ENCODE measurements around the gene BCL6B.
A peak's percentile ranks its signal among the peaks of the same experiment; 100 is the strongest.

Gene BCL6B

GRCh38 chr17:7060165-7060891 lies 37.5 kb downstream of the BCL6B start:
- DNase-seq (ENCODE audit: low read depth), result peak; percentile 92

GRCh38 chr17:7063518-7064094 lies 40.8 kb downstream of the BCL6B start:
- no peak for DNase-seq (ENCODE audit: low read depth)

GRCh38 chr17:7064261-7064660 lies 41.4 kb downstream of the BCL6B start:
- DNase-seq (ENCODE audit: low read depth), result no peak

GRCh38 chr17:7067198-7067597 lies 44.3 kb downstream of the BCL6B start:
- no peak for DNase-seq (ENCODE audit: low read depth)

GRCh38 chr17:7068268-7068667 lies 45.4 kb downstream of the BCL6B start:
- DNase-seq (ENCODE audit: low read depth), result no peak

- no peak for DNase-seq (ENCODE audit: low read depth)
These were observed 47.9 kb downstream of the BCL6B start for GRCh38 chr17:7070712-7071111.

- DNase-seq (ENCODE audit: low read depth), result no peak
These were observed 49.6 kb downstream of the BCL6B start for GRCh38 chr17:7072406-7072805.

GRCh38 chr17:7074931-7075330 lies 52.1 kb downstream of the BCL6B start:
- DNase-seq (ENCODE audit: low read depth), result no peak

- DNase-seq (ENCODE audit: low read depth), result no peak
These were observed 55.2 kb downstream of the BCL6B start for GRCh38 chr17:7077911-7078546.

- DNase-seq (ENCODE audit: low read depth), result no peak
These were observed 55.9 kb downstream of the BCL6B start for GRCh38 chr17:7078711-7079110.

All from HS-5 (cell line).